ENCODE measurements around the gene PAX2. TPM values are rescaled to one million over a fixed set of nuclear protein-coding genes. Genes with fewer than 3 reads are reported as not detected.

The PAX2 gene
- total and polyA plus RNA-seq, 2 of the 8 experiments (the other 6 are each of a cell fraction or from before 2014, with no cell fraction given), result 0.02 TPM; not detected in 1

GRCh38 chr10:100705139-100705538 lies 40.2 kb upstream of the PAX2 start:
- Histone ChIP-seq H2BK12ac (ENCODE audit: low read depth, low read length) (no peak overlapping the region), H3K4me1 (replicated peaks in 1 of 4; ENCODE audit: control insufficient read depth in 3 of 4, insufficient read depth in 4 of 4, low read length in 3 of 4) (peaks cover 0 to 4% (median under 1%) of the 10 kb centered on the region in 4 experiments; a peak in 5 of 7 replicates), H2BK5ac (ENCODE audit: low read depth, low read length) (no peak overlapping the region), H3K79me1 (ENCODE audit: low read depth, low read length) (no peaks in the 10 kb centered on the region), H4K91ac (replicated peaks; ENCODE audit: insufficient read length, low read length) (no peak overlapping the region), H3K18ac (ENCODE audit: extremely low read depth, low read length) (no peak overlapping the region), H3K4me3 (ENCODE audit: extremely low read depth in 1 of 4, insufficient read depth in 2 of 4, low read depth in 3 of 4, low read length in 4 of 4) (no peak overlapping the region), H3K4ac (replicated peaks; ENCODE audit: insufficient read length, low read depth, low read length) (no peak overlapping the region), H4K20me1 (replicated peaks in 1 of 2; ENCODE audit: control insufficient read depth in 1 of 2, insufficient read depth in 2 of 2, low read length in 2 of 2) (no peaks in the 10 kb centered on the region), H2BK120ac (replicated peaks; ENCODE audit: low read depth, low read length) (no peak overlapping the region), H3K36me3 (ENCODE audit: control insufficient read depth in 2 of 4, insufficient read depth in 4 of 4, low read length in 3 of 4) (no peaks in the 10 kb centered on the region), H3K4me2 (ENCODE audit: insufficient read depth in 1 of 2, low read depth in 2 of 2, low read length in 2 of 2) (no peak overlapping the region), H3K27ac (ENCODE audit: low read depth, low read length) (no peak overlapping the region), H4K5ac (ENCODE audit: insufficient read length, low read depth, low read length) (no peak overlapping the region), H3K23me2 (ENCODE audit: low read depth, low read length) (peaks cover 5% of the 10 kb centered on the region; the same call in 1 of the 2 replicates), H3K9me3 (ENCODE audit: insufficient read depth in 2 of 2, low read depth in 1 of 2, low read length in 1 of 2) (no peaks in the 10 kb centered on the region), H3K9ac (replicated peaks in 1 of 4; ENCODE audit: extremely low read depth in 1 of 4, low read depth in 3 of 4, low read length in 3 of 4) (no peak overlapping the region), H3K79me2 (ENCODE audit: control insufficient read depth in 1 of 2, insufficient read depth in 2 of 2, low read length in 2 of 2) (no peaks in the 10 kb centered on the region), H4K8ac (ENCODE audit: extremely low read depth, insufficient read depth, low read length) (no peak overlapping the region), H2BK15ac (ENCODE audit: low read length) (no peak overlapping the region), H2AFZ (ENCODE audit: low read length) (no peak overlapping the region), H3K56ac (replicated peaks; ENCODE audit: insufficient read length, low read depth, low read length) (no peak overlapping the region), H2AK5ac (ENCODE audit: low read depth, low read length) (no peak overlapping the region), H3K23ac (ENCODE audit: insufficient read length) (no peak overlapping the region), H3K14ac (ENCODE audit: insufficient read length) (no peak overlapping the region), H2BK20ac (ENCODE audit: low read length) (no peak overlapping the region), H3K27me3 (replicated peaks in 1 of 4; ENCODE audit: control insufficient read depth in 3 of 4, extremely low read depth in 1 of 4, insufficient read depth in 3 of 4, low read length in 3 of 4) (peaks cover 15 to 30% (median 27%) of the 10 kb centered on the region in 4 experiments)
- no peak for DNase-seq (ENCODE audit: low read depth in 1 of 2, low spot score in 2 of 2)
- FAIRE-seq, result no peak
- ChIA-PET CTCF (ENCODE audit: partially characterized antibody) (interaction anchor here (0.7 to 1.4 kb wide), 4 partner anchors 36 to 190 kb away, joined by 3 to 6 read pairs (median 4); no protein-coding TSS in a partner anchor), POLR2A (ENCODE audit: partially characterized antibody) (no interaction called here)
- WGBS, 2 experiments (ENCODE audit: extremely low coverage in 1 of 2, insufficient coverage in 1 of 2, insufficient read length in 1 of 2, insufficient replicate concordance in 2 of 2, low coverage in 1 of 2, low lambda C conversion rate in 2 of 2, missing lambda C conversion rate in 1 of 2), result 74% methylated on average over 9 of the region's 9 CpGs; no CpG with 5 or more reads in 1 of the 2 experiments
- TF ChIP-seq CTCF (IDR thresholded peaks at IDR 0.05; ENCODE audit: control extremely low read depth in 1 of 3, insufficient read depth in 1 of 3, low read depth in 1 of 3, low read length in 3 of 3) (peak; percentile 7 to 23 (median 15); a peak in 2 of 4 replicates), NANOG (IDR thresholded peaks at IDR 0.05; ENCODE audit: insufficient read depth, low read depth, low read length, poor library complexity, severe bottlenecking) (no peak), TAF7 (optimal IDR thresholded peaks at IDR 0.05; ENCODE audit: borderline replicate concordance, low read depth, low read length) (no peak), SUZ12 (IDR thresholded peaks at IDR 0.05; ENCODE audit: low read length) (no peak), CBX5 (IDR thresholded peaks at IDR 0.05; ENCODE audit: low read depth, low read length) (no peak)

All from H1 (cell line).